Suppressor macrophage treated with lipopolysaccharide for 1 hour (primary cell): ENCODE results near the gene ISM1.

Source experiments
- DNase-seq, 3 donors: peaks; one replicate each; pipeline ENCODE4 v3.0.0-alpha.2; 2020 to 2022

ISM1 gene

GRCh38 chr20:13220904-13221297, at the start of gene ISM1:
ISM1 (plus strand) TSS chr20:13221274; CDS start chr20:13221777, 503 bp downstream.
- DNase-seq = peak in 1 of 3 donors; percentile 21

DNA sequence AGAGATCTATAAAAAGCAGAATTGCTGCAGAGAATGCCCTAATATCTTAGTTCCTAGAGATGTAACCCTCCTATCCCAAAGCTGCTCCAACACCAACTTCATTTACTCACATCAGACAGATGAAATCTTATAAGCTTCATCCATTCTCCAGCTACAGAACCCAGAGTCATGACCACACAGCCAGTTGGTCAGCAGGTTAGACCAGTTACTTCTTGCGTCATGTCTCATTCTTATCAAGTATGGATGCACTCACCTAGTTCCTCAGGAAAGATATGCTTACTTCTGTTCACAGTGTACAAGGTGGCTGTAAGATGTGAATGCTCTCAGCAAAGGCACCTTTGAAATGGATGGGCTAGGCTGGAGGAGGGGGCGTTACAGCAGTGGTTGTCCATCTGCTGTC, 47.9 kb upstream of the ISM1 start:
- no peak for DNase-seq

DNA sequence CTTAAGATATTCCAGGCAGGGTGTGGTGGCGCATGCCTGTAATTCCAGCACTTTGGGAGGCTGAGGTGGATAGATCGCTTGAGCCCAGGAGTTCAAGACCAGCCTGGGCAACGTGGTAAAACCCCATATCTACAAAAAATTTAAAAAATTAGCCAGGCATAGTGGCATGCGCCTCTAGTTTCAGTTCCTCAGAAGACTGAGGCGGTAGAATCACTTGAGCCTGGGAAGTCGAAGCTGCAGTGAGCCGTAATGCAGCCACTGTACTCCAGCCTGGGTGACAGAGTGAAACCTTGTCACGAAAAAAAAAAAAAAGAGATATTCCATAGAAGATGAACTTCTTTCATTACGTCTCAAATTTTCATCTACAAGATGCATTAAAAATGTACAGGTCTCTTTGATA, 46.7 kb upstream of the ISM1 start:
- no peak for DNase-seq

DNA sequence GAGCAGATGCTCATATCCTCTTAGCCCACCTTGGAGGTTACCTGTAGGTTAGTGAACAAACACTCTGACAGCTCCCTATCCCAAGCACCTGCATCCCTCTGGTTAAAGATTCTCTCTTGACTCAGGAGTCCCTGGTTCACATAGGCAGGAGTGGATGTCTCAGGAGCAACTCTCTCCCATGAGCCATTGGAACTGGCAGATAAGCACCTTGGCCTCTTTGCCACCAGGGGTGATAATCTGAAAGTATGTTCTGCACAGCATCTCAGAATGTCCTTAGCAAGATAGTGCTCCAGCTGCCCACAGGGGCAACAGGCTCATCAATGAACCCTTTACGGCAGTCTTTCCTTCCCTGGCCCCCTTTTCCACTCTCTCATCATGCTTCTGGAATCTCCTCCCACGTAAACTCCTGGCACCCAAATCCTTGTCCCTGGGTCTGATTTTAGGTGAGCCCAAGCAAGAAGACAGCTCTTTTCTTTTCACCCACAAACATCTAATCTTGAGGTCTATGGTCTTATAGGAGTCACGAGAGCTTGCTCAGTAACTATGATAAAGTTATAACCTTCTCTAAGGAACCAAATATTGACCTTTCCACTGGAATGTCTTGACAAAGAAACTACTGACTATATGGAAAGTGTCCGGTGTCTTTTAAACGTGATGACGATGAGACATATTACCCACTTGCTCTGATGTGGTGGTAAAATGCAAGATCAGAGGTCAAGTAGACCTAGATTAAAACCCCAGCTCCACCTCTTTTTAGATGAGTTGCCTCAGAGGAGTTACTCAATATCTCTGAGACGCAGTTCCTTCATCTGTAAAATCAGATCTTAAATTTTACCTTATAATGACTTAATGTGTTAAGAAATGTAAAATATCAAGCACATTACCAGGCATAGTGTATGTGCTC, 39.8 kb upstream of the ISM1 start:
- no peak for DNase-seq

DNA sequence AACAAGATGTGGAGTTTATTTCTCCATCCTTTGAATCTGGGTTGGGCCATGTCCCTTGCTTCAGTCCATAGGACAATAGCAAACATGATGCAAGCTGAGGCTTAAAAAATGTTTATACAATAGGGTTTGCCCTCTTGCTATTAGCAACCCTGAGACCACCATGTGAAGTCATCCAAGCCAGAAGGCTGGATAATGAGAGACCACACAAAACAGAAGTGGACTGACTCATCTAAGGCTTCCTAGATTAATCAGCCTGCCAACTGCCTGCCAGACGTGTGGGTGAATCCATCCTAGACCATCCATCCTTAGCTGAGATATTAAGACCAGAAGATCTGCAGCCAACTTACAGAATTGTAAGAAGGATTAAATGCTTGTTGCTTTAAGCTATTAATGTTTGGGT, 38.1 kb upstream of the ISM1 start:
- DNase-seq = no peak

DNA sequence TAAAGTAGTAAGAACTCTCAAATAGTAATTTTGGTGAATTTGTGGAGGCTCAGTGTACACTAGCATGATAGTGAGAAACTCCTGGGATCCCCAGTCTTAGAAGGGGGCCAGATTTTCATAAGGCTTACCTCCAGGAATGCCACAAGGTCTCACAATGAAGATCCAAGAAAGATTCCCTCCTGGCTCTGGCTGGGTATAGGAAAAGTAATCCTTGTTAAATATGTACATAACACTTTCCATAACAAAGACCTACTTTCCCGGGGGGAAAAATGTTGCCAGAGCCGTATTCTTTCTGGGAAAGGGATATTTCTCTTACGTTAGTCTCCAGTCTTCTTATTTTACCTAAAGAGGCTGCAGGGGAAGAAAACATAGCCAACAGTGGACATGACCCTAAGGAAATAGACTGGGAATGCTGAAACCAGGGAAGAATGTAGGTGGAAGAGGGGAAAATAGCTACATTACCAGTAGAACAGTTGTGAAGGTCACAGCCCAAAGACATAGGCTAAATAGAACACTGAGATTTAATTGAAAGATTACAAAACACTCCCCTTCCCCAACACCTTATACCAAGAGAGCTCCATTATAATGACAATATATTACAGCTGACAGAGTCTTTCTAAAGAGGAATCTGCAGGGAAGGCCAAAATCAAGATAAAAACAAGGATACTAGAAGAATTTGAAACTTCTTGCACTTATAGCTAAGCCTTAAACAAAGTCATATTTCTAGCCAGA, 34.9 kb upstream of the ISM1 start:
- no peak for DNase-seq

- DNase-seq = no peak
Observed at GRCh38 chr20:13187899-13188298, 33.2 kb upstream of the ISM1 start.

- DNase-seq = no peak
Observed at GRCh38 chr20:13199279-13199678, 21.8 kb upstream of the ISM1 start.

DNA sequence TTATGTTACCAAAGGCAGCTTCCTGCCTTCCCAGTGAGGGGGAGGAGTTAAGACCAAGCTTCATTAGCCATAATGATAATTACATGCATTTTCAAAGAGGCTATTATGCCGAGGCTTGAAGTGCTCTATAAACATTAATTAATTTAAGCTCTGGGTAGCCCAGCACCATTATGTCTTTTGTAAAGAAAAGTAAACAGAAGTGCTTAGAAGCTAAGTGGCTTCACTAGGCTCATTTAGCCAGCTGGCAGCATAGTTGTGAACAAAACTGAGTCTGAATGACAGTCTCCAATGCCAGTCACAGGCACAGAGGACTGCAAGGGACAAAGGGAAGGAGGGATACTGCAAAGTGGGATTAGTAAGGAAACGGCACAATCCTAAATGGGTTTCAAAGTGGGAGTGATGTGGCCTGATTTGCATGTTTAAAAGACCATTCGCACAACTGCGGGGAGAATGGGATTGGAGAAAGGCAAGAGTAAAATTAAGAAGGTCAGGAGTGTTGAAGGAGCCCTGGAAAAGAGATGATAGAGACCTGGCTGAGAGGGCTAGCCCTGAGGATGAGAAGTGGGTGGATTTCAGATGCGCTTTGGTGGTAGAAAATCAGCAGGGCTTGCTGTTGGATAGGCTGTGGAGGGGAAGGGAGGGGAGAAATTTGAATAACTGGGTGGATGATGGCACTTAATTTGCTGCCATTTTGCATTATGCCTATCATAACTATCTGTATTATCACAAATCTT, 20.1 kb upstream of the ISM1 start:
- DNase-seq = no peak

- peak; percentile 52 to 76 (median 66) for DNase-seq
Observed at GRCh38 chr20:13202565-13202964, 18.5 kb upstream of the ISM1 start.

GRCh38 chr20:13205425-13205824, 15.6 kb upstream of the ISM1 start:
- no peak for DNase-seq

GRCh38 chr20:13205848-13206434, 15.1 kb upstream of the ISM1 start:
- DNase-seq = no peak

GRCh38 chr20:13207016-13207415, 14.1 kb upstream of the ISM1 start:
- DNase-seq = no peak

- no peak for DNase-seq
Observed at GRCh38 chr20:13211956-13212618, 9.0 kb upstream of the ISM1 start.

GRCh38 chr20:13212750-13213149, 8.3 kb upstream of the ISM1 start:
- DNase-seq = no peak

DNA sequence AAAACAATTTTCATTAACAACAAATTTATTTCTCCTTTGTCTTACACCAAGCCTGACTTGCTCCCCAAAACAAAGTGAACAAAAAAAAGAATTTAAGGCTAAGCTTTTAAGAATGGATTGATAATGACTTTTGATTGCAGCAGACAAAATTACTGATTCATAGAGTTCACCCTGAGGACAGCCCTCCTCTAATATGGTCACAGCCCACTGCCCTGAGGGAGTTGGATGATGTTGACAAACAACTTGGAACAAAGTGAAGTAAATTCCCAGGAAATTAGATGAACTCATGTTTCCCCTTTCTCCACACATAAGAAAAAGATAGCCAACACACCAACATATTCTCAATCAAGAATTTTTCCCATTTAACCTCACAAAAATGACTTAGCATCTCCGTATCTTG, 7.7 kb upstream of the ISM1 start:
- no peak for DNase-seq

DNA sequence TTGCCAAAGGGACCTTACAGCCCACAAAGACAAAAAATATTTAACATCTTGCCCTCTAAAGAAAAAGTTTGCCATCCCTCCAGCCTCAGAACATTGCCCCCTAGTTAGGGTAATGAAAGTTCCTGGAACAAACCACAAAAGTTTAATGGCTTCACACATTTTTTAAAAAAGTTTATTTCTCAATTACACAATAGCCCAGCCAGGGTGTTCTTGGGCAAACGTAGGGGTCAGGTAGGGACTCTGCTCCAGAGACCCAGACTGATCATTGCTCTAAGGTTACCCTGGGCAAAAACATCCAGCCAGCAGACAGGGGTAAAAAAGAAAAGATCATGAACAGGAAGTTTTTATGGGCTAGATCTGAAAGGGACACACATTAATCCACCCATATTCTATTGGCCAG, 4.5 kb upstream of the ISM1 start:
- no peak for DNase-seq

- no peak for DNase-seq
Observed at GRCh38 chr20:13219327-13220193, 1.5 kb upstream of the ISM1 start.

DNA sequence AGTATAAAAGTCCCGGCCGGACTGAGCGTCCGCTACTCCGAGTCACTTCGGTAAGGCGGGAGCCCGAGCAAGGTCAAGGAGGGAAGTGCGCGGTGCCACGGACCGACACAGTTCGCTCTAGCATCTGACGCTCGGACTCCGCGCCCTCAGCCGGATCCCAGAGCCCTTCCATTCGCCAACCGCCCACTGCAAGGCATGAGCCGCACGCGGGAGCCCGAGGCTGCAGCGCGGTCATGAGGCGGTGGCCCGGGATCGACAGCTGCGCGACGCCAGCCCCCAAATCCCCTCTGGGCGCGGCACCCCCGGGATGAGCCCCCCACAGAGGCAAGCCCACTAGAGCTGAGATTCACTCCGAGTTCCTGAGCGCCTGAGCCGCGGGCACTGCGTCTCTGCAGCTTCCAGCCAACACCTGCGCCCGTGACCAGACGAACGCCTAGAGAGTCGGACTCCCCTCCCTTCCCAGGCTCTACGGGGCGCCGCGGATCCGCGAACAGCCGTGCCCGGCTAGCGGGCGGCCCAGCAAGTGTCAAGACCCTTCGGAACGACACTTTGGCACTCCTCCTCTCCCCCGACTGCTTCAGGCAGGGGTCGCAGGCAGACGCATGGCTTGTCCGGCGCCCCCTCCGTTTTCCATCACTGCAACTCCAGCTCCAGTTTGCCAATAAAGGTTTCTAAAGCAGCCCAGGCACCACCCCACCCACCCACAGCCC, 725 bp upstream of the ISM1 start:
- peak; percentile 38 to 66 (median 46) for DNase-seq

GRCh38 chr20:13221313-13221672, 219 bp downstream of the ISM1 start:
- no peak for DNase-seq
